ENCODE measurements around the gene BPIFA3.

GRCh38 chr20:33239418-33239817 is 22.3 kb downstream of the BPIFA3 start:
- TF ChIP-seq BHLHE40 (IDR thresholded peaks at IDR 0.05; ENCODE audit: borderline replicate concordance) (no peak), ARNT (IDR thresholded peaks at IDR 0.05) (no peak), TARDBP (IDR thresholded peaks at IDR 0.05) (no peak)

All from HEK293T (cell line).